H7 (cell line): ENCODE results near the gene PTPRD. TPM values are rescaled to one million over a fixed set of nuclear protein-coding genes. Genes with fewer than 3 reads are reported as not detected.
A peak's percentile ranks its signal among the peaks of the same experiment; 100 is the strongest.

Source experiments
- DNase-seq: peaks from one replicate; pipeline ENCODE4 v3.0.0; 2012
- H3K27me3 ChIP-seq: 2 replicates; pipeline ENCODE4 v1.6.0; 2011; ENCODE audit warnings: mild to moderate bottlenecking, low read length; ENCODE audit not compliant: control insufficient read depth, insufficient read depth
- H3K36me3 ChIP-seq: replicated peaks from 2 replicates; pipeline ENCODE4 v1.5.1; 2011; ENCODE audit warnings: low read length; ENCODE audit not compliant: control insufficient read depth, insufficient read depth
- H3K4me3 ChIP-seq: 2 replicates; pipeline ENCODE4 v1.5.1; 2011; ENCODE audit warnings: low read depth, mild to moderate bottlenecking, control low read depth, low read length, moderate library complexity; ENCODE audit not compliant: insufficient read depth
- total RNA-seq: library from RNA; depleted of rRNA; stranded (reverse); fragments of >200 nt; shearing (Covaris generic); gene quantifications from 2 replicates; pipeline ENCODE4 v1.2.3, GENCODE V29; 2014

Gene PTPRD
- total RNA-seq, 1 experiment from 2014 or later: 21.5 TPM

GRCh38 chr9:8685825-8686224 is 1927.0 kb downstream of the PTPRD start:
- H3K36me3 ChIP-seq: no peaks in the 10 kb centered on the region
- H3K27me3 ChIP-seq: no peaks in the 10 kb centered on the region
- DNase-seq: no peak
- H3K4me3 ChIP-seq: no peak overlapping the region

GRCh38 chr9:8684978-8685708 is 1927.7 kb downstream of the PTPRD start:
- DNase-seq: no peak
- no peaks in the 10 kb centered on the region for H3K27me3 ChIP-seq
- H3K4me3 ChIP-seq: no peak overlapping the region
- no peaks in the 10 kb centered on the region for H3K36me3 ChIP-seq

GRCh38 chr9:8683496-8683895 is 1929.3 kb downstream of the PTPRD start:
- DNase-seq: no peak
- Histone ChIP-seq H3K27me3 (no peaks in the 10 kb centered on the region), H3K36me3 (no peaks in the 10 kb centered on the region), H3K4me3 (no peak overlapping the region)

GRCh38 chr9:8680658-8681057 is 1932.1 kb downstream of the PTPRD start:
- H3K4me3 ChIP-seq: no peak overlapping the region
- H3K27me3 ChIP-seq: no peaks in the 10 kb centered on the region
- H3K36me3 ChIP-seq: no peaks in the 10 kb centered on the region
- DNase-seq: no peak

- H3K36me3 ChIP-seq: no peaks in the 10 kb centered on the region
- no peak overlapping the region for H3K4me3 ChIP-seq
- H3K27me3 ChIP-seq: no peaks in the 10 kb centered on the region
- DNase-seq: no peak
Measured at GRCh38 chr9:8680157-8680556, 1932.6 kb downstream of the PTPRD start.

GRCh38 chr9:8679371-8679822 is 1933.4 kb downstream of the PTPRD start:
- H3K27me3 ChIP-seq: no peaks in the 10 kb centered on the region
- DNase-seq: no peak
- H3K36me3 ChIP-seq: no peaks in the 10 kb centered on the region
- no peak overlapping the region for H3K4me3 ChIP-seq

- no peaks in the 10 kb centered on the region for H3K27me3 ChIP-seq
- H3K36me3 ChIP-seq: no peaks in the 10 kb centered on the region
- no peak overlapping the region for H3K4me3 ChIP-seq
- DNase-seq: peak; percentile 37
Measured at GRCh38 chr9:8677741-8678140, 1935.1 kb downstream of the PTPRD start.

- DNase-seq: no peak
- no peaks in the 10 kb centered on the region for H3K27me3 ChIP-seq
- H3K36me3 ChIP-seq: no peaks in the 10 kb centered on the region
- H3K4me3 ChIP-seq: no peak overlapping the region
Measured at GRCh38 chr9:8674536-8674935, 1938.3 kb downstream of the PTPRD start.

- Histone ChIP-seq H3K36me3 (no peaks in the 10 kb centered on the region), H3K4me3 (no peak overlapping the region), H3K27me3 (no peaks in the 10 kb centered on the region)
- DNase-seq: peak; percentile 19
Measured at GRCh38 chr9:8673830-8674229, 1939.0 kb downstream of the PTPRD start.

- no peak for DNase-seq
- no peaks in the 10 kb centered on the region for H3K27me3 ChIP-seq
- H3K36me3 ChIP-seq: no peaks in the 10 kb centered on the region
- no peak overlapping the region for H3K4me3 ChIP-seq
Measured at GRCh38 chr9:8670751-8671150, 1942.1 kb downstream of the PTPRD start.

GRCh38 chr9:8668751-8669150 is 1944.1 kb downstream of the PTPRD start:
- no peak for DNase-seq
- H3K4me3 ChIP-seq: no peak overlapping the region

GRCh38 chr9:8668231-8668630 is 1944.6 kb downstream of the PTPRD start:
- Histone ChIP-seq H3K4me3 (no peak overlapping the region), H3K36me3 (no peaks in the 10 kb centered on the region), H3K27me3 (no peaks in the 10 kb centered on the region)
- no peak for DNase-seq

More at GRCh38 chr9:8668751-8669150, 1944.1 kb downstream of the PTPRD start:
- Histone ChIP-seq H3K27me3 (no peaks in the 10 kb centered on the region), H3K36me3 (no peaks in the 10 kb centered on the region)

GRCh38 chr9:8666060-8666459 is 1946.7 kb downstream of the PTPRD start:
- no peaks in the 10 kb centered on the region for H3K27me3 ChIP-seq
- H3K4me3 ChIP-seq: no peak overlapping the region
- no peaks in the 10 kb centered on the region for H3K36me3 ChIP-seq
- no peak for DNase-seq

GRCh38 chr9:8660383-8660782 is 1952.4 kb downstream of the PTPRD start:
- Histone ChIP-seq H3K4me3 (no peak overlapping the region), H3K36me3 (no peaks in the 10 kb centered on the region), H3K27me3 (no peaks in the 10 kb centered on the region)
- no peak for DNase-seq

- DNase-seq: no peak
- H3K36me3 ChIP-seq: no peaks in the 10 kb centered on the region
- H3K4me3 ChIP-seq: no peak overlapping the region
Measured at GRCh38 chr9:8659108-8659507, 1953.7 kb downstream of the PTPRD start.

GRCh38 chr9:8655071-8655470 is 1957.7 kb downstream of the PTPRD start:
- DNase-seq: no peak
- no peak overlapping the region for H3K4me3 ChIP-seq

More at GRCh38 chr9:8659108-8659507, 1953.7 kb downstream of the PTPRD start:
- H3K27me3 ChIP-seq: no peaks in the 10 kb centered on the region

More at GRCh38 chr9:8655071-8655470, 1957.7 kb downstream of the PTPRD start:
- Histone ChIP-seq H3K36me3 (no peaks in the 10 kb centered on the region), H3K27me3 (no peaks in the 10 kb centered on the region)
